HCT116 (cell line): ENCODE data around the gene USP27X.

Experiments
- CEBPB ChIP-seq: IDR thresholded peaks from 2 replicates; pipeline ENCODE4 v1.6.1; 2012; ENCODE audit warnings: low read depth
- EZH2 ChIP-seq: fragments of 200-600 bp; sonication (generic); IDR thresholded peaks from 2 replicates; pipeline ENCODE4 v1.6.1; 2017; ENCODE audit warnings: antibody characterized with exemption, mixed run types
- FOSL1 ChIP-seq: IDR thresholded peaks from 2 replicates; pipeline ENCODE4 v1.6.1; 2012; ENCODE audit warnings: low read depth
- POLR2A ChIP-seq: IDR thresholded peaks from 2 replicates; pipeline ENCODE4 v1.7.0; 2011; ENCODE audit warnings: borderline replicate concordance; ENCODE audit not compliant: insufficient read depth, insufficient read length; ENCODE audit errors: extremely low read depth
- RAD21 ChIP-seq: IDR thresholded peaks from 2 replicates; pipeline ENCODE4 v1.6.1; 2012; ENCODE audit warnings: low read depth, mild to moderate bottlenecking
- SP1 ChIP-seq: IDR thresholded peaks from 2 replicates; pipeline ENCODE4 v1.6.1; 2012; ENCODE audit warnings: low read depth
- YY1 ChIP-seq: IDR thresholded peaks from 2 replicates; pipeline ENCODE4 v1.6.1; 2011; ENCODE audit warnings: low read length, low read depth, moderate library complexity, mild to moderate bottlenecking; ENCODE audit not compliant: insufficient replicate concordance; ENCODE audit errors: extremely low read depth
- ZNF274 ChIP-seq: fragments of 200-500 bp; sonication (Bioruptor generic); IDR thresholded peaks from 2 replicates; pipeline ENCODE4 v1.6.1; 2014; ENCODE audit warnings: mild to moderate bottlenecking, low read depth, low read length, inconsistent platforms
- TF ChIP-seq, protein P1 (sequence below), 3 experiments: fragments of 200-600 bp in 1 of 3; sonication (generic) in 1 of 3; IDR thresholded peaks in 2 of 3; conservative IDR thresholded peaks in 1 of 3; 2 replicates each; pipeline ENCODE4 v1.5.1; 2012 to 2017; ENCODE audit warnings: low read depth in 2 of 3, low read length in 2 of 3, antibody characterized with exemption in 1 of 3, borderline replicate concordance in 1 of 3, control low read depth in 1 of 3, mild to moderate bottlenecking in 1 of 3, mixed read lengths in 1 of 3, mixed run types in 1 of 3, moderate library complexity in 1 of 3; ENCODE audit not compliant: insufficient read depth in 1 of 3
- TF ChIP-seq, protein P2 (sequence below): IDR thresholded peaks from 2 replicates; pipeline ENCODE4 v1.6.1; 2012

DNA sequence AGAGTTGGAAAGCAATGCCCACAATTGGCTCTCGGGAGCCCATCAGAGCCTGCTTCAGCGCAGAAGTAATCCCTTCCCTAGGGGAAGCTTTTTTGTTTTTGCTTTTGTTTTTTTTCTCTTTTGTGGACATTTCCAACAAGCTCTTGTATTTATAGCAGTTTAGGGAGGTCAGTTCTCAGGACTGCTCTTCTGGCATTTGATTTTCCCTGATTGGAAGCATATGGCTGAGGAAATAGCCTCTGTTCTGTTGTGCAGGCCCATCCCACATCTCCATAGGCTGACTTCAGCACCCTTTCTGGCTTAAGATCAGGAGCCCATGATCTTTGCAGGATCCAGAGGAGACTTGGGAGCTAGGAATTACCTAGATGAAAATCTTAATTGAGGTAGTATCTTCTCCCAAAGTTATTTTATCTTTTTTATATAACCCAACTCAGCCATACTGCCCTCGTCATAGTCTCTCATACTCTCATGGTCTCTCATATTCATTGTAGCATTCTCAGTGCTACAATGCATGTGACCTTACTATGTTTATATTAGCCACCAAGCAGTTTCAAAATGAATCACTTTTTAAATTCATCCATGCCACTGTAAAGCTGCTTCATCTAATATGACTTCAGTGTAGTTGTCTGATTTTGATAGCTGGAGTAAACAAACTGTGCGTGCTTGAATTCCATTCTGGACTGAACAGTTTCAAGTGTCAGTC, 33.4 kb upstream of the USP27X start:
- no peak for TF ChIP-seq RAD21
- TF ChIP-seq, protein P1, sequence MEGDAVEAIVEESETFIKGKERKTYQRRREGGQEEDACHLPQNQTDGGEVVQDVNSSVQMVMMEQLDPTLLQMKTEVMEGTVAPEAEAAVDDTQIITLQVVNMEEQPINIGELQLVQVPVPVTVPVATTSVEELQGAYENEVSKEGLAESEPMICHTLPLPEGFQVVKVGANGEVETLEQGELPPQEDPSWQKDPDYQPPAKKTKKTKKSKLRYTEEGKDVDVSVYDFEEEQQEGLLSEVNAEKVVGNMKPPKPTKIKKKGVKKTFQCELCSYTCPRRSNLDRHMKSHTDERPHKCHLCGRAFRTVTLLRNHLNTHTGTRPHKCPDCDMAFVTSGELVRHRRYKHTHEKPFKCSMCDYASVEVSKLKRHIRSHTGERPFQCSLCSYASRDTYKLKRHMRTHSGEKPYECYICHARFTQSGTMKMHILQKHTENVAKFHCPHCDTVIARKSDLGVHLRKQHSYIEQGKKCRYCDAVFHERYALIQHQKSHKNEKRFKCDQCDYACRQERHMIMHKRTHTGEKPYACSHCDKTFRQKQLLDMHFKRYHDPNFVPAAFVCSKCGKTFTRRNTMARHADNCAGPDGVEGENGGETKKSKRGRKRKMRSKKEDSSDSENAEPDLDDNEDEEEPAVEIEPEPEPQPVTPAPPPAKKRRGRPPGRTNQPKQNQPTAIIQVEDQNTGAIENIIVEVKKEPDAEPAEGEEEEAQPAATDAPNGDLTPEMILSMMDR (IDR thresholded peaks at IDR 0.05 in 2 of 3, conservative IDR thresholded peaks at IDR 0.05 in 1 of 3; ENCODE audit: borderline replicate concordance in 1 of 3, insufficient read depth in 1 of 3, low read depth in 2 of 3, low read length in 2 of 3): no peak
- TF ChIP-seq SP1: no peak
- TF ChIP-seq EZH2: no peak
- no peak for TF ChIP-seq ZNF274
- TF ChIP-seq, protein P2, sequence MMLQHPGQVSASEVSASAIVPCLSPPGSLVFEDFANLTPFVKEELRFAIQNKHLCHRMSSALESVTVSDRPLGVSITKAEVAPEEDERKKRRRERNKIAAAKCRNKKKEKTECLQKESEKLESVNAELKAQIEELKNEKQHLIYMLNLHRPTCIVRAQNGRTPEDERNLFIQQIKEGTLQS: no peak
- TF ChIP-seq POLR2A: no peak
- no peak for TF ChIP-seq CEBPB
- no peak for TF ChIP-seq YY1
- TF ChIP-seq FOSL1: no peak
